GM12875 (cell line): ENCODE measurements around the gene PRKN.

ENCODE experiments used
- H3K4me3 ChIP-seq: one replicate; pipeline ENCODE4 v1.5.1; 2011; ENCODE audit warnings: low read depth, low read length, control low read depth
- TF ChIP-seq, protein P1 (sequence below): IDR thresholded peaks from 2 replicates; pipeline ENCODE4 v1.5.1; 2011; ENCODE audit warnings: low read depth, mild to moderate bottlenecking, control low read depth, inconsistent platforms, low read length, moderate library complexity, borderline replicate concordance; ENCODE audit not compliant: insufficient read depth

Gene PRKN

DNA sequence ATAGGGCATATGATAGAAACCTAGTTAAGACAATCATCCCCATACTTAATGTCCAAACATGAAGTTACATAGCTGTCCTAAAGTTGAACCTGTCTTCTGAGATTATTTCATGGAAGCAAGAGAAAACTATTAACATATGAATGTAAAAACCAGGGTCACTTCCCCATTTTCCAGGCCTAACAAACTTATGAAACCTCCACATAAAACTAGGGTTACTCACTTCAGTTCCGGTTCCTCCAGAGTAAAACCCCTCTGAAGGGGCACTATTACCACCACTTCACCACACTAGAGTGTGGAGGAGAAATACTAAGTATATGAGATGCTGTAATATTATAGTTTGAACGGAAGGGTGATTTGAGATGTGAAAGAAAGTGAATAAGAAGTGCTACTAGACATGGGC is 14.9 kb downstream of the PRKN start:
- H3K4me3 ChIP-seq = no peak overlapping the region
- TF ChIP-seq, protein P1, sequence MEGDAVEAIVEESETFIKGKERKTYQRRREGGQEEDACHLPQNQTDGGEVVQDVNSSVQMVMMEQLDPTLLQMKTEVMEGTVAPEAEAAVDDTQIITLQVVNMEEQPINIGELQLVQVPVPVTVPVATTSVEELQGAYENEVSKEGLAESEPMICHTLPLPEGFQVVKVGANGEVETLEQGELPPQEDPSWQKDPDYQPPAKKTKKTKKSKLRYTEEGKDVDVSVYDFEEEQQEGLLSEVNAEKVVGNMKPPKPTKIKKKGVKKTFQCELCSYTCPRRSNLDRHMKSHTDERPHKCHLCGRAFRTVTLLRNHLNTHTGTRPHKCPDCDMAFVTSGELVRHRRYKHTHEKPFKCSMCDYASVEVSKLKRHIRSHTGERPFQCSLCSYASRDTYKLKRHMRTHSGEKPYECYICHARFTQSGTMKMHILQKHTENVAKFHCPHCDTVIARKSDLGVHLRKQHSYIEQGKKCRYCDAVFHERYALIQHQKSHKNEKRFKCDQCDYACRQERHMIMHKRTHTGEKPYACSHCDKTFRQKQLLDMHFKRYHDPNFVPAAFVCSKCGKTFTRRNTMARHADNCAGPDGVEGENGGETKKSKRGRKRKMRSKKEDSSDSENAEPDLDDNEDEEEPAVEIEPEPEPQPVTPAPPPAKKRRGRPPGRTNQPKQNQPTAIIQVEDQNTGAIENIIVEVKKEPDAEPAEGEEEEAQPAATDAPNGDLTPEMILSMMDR = no peak

DNA sequence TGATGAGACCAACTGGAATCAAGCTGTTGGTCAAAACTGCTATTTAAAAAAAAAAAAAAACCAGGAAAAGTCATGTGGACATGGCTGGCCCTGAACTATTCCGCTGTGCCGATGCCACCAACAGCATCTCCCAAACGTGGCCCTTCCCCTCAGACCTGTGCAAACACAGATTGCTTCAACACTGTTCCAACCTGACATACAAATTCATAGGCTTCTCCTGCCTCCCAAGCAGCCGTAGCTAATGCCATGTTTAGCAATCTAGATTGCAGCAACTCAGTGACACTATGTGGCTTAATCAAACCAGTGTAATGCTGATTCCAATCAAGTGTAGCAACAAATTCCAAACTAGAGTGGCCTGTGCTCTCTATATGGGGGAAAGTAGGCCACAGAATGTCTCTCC is 16.2 kb downstream of the PRKN start:
- TF ChIP-seq, protein P1 = no peak
- no peak overlapping the region for H3K4me3 ChIP-seq

DNA sequence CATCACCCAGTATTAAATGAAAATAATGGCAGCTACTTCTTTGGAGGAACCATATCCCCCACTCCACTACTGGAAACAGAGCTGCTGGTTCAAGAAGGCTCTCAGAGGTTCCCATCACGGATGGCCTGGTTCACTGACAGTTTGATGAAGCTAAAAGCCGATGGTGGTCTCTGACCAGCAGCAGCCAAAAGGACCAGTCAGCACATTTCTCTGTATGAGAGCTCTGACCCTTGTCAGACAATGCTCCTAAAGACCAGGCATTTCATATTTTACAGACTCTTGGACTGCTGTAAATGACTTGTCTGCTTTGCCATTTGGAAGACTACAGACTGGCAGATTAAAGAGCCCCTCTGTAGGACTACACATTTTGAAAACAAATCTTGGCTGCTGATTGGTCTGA is 16.6 kb downstream of the PRKN start:
- H3K4me3 ChIP-seq = no peak overlapping the region
- TF ChIP-seq, protein P1 = no peak

DNA sequence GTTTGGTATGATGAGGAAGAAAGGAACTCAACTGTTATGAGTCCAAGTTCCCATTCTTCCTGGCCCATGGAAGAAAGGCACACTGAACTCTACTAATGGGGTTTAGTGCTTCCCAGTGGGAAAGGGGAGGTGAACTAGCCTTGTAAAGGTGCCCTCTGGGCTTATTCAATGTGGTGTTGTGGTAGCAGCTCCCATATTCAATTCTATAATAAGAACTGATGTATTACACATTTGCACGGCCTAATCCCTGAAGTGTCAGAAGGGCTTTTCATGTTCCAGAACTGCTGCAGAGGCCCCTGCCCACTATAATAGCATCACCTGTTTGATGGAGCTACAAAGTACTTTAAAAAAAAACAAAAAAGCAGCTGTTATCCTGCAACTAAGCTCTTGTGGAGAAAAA is 17.1 kb downstream of the PRKN start:
- TF ChIP-seq, protein P1 = no peak
- H3K4me3 ChIP-seq = no peak overlapping the region

DNA sequence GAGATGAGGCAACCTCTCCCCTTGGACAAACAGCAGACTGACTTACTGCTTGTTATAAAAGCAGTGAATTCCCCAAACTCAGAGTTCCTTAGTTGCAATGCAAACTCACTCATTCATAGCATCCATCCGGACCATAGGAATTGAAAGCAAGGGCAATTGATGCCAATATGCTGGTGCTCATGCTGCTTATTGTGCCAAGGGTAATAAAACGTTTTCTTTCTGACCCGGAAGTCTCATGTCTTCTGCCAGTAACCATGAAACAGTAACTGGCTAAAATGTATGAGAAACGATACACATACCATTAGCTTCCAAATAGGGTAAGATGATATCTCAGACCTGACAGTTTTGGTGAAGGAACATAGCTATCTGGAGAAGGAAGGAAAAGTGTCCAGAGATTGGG is 18.1 kb downstream of the PRKN start:
- H3K4me3 ChIP-seq = no peak overlapping the region
- TF ChIP-seq, protein P1 = no peak

DNA sequence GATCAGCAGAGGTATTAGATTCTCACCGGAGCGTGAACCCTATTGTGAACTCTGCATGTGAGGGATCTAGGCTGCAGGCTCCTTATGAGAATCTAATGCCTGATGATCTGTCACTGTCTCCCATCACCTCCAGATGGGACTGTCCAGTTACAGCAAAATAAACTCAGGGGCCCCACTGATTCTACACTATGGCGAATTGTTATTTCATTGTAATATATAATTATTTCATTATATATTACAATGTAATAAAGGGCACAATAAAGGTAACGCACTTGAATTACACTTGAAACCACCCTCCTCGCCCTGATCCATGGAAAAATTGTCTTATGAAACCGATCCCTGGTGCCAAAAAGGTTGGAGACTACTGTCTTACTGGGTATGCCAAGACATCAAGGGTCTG is 18.6 kb downstream of the PRKN start:
- H3K4me3 ChIP-seq = no peak overlapping the region
- TF ChIP-seq, protein P1 = no peak

DNA sequence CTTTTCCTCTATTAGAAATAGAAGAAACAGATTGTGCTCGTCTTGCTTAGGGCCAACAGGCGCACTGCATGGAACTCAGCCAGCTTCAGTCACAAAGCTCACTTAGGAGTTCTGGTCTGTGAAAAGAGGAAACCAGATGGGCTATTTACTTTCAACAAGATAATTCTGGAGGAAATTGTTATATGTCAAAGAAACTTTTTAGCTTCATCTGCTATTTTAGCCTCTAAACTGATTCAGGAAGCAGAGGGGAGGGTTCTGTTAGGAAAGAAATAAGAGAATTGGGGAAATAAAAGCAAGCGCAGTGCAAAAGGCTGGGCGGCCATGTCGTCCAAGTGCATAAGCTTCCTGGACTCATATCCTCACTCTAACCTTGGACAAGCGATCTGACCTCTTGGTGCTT is 21.3 kb downstream of the PRKN start:
- TF ChIP-seq, protein P1 = no peak
- H3K4me3 ChIP-seq = no peak overlapping the region
